Right cardiac atrium (tissue), 5 donors: ENCODE measurements around the gene SLC5A9. TPM values are rescaled to one million over a fixed set of nuclear protein-coding genes. Genes with fewer than 3 reads are reported as not detected.

Experiments used
- ATAC-seq, 2 donors: fragments of 200-7000 bp; cut with Tn5 transposase; one replicate each; pipeline versions ENCODE4 v1.8.0 to v1.9.1; 2020; ENCODE audit warnings: moderate library complexity in 2 of 2, mild to moderate bottlenecking in 1 of 2
- DNase-seq, 3 donors: peaks; one replicate each; pipeline ENCODE4 v3.0.0-alpha.2; 2020
- H3K27ac ChIP-seq: one replicate; pipeline ENCODE4 v1.5.1; 2013; ENCODE audit warnings: mild to moderate bottlenecking, low read length, control low read depth, moderate library complexity
- H3K27me3 ChIP-seq: one replicate; pipeline ENCODE4 v1.6.1; 2013; ENCODE audit not compliant: control insufficient read depth, insufficient read depth
- H3K4me1 ChIP-seq: one replicate; pipeline ENCODE4 v1.6.1; 2013; ENCODE audit warnings: low read length; ENCODE audit not compliant: control insufficient read depth, insufficient read depth
- H3K4me3 ChIP-seq: one replicate; pipeline ENCODE4 v1.5.1; 2013; ENCODE audit warnings: low read length, control low read depth
- H3K9me3 ChIP-seq: one replicate; pipeline ENCODE4 v1.6.1; 2013; ENCODE audit warnings: low read length; ENCODE audit not compliant: control insufficient read depth
- WGBS: extraction: QIAGEN DNeasy Blood & Tissue Kit; methylation state at CpG from one replicate; pipeline ENCODE4 v1.1.7; 2013; 5-methylcytosine and 5-hydroxymethylcytosine counted together
- intact Hi-C, 4 donors: fragments of 100-400 bp; cut with DNase I; formaldehyde crosslinking; loops; one replicate each; pipeline versions ENCODE4 v1.11.0 to v1.14.0; 2022 to 2023
- long read RNA-seq, 4 donors: library from polyadenylated mRNA; unstranded; transcript quantifications; one replicate each; pipeline ENCODE4 v2.0.0, GENCODE V29; 2020 to 2021
- polyA plus RNA-seq: library from polyadenylated mRNA; stranded (reverse); fragments of 200-250 nt; gene quantifications from one replicate; pipeline ENCODE4 v1.2.3, GENCODE V29; 2013
- total RNA-seq, 4 donors: library from RNA; stranded (reverse); fragmentation: NEBNext Ultra II Directional; extraction: Animal tissue kit (Norgen Biotek cat#: 25700); gene quantifications; one replicate each; pipeline ENCODE4 v1.2.1, GENCODE V29; 2021
- donor health status: healthy with polysubstance abuse.
- donor health status: DM: no; HTN: yes; CAD: no.
- donor health status: DM: no; HTN: no; CAD: no.
- donor health status: DM: no; HTN: yes; CAD: no; lungs with severe emphysema.
- donor health status: DM: yes; HTN: yes; CAD: no.

SLC5A9 gene
- total RNA-seq = 1 to 10 TPM in 1 of 4 donors, under 1 TPM in 2, not detected in 1; 0.35 to 1.1 (median 0.43) TPM
- 0.11 TPM for polyA plus RNA-seq
- long read RNA-seq, donor 1, partial matches to known transcripts = 0 of 2 reads
- long read RNA-seq, donor 1, other reads (novel, unspliced or antisense) = 2 of 2 reads
- long read RNA-seq, donor 2 = 0 reads
- long read RNA-seq, donor 3 = 0 reads
- long read RNA-seq, donor 4 = 0 reads

GRCh38 chr1:48222501-48223242 is at the start of gene SLC5A9:
TSS of gene SLC5A9 (plus strand) at chr1:48222716. CDS start at chr1:48222737, 21 bp downstream.
- WGBS = 89% methylated on average over 8 of the region's 8 CpGs
- ATAC-seq = no peak
- intact Hi-C loops = no loop called here

GRCh38 chr1:48175116-48175515 is 47.4 kb upstream of the SLC5A9 start:
- ATAC-seq (no peak), DNase-seq (no peak)
- intact Hi-C loops = no loop called here
- Histone ChIP-seq H3K4me1 (no peaks in the 10 kb centered on the region), H3K27me3 (no peaks in the 10 kb centered on the region), H3K9me3 (no peaks in the 10 kb centered on the region), H3K27ac (no peak overlapping the region), H3K4me3 (no peak overlapping the region)

More at GRCh38 chr1:48222501-48223242, at the start of gene SLC5A9:
- Histone ChIP-seq H3K27ac (no peak within 1 kb of the TSS), H3K4me3 (no peak within 1 kb of the TSS), H3K9me3 (no peaks in the 10 kb centered on the region), H3K27me3 (no peaks in the 10 kb centered on the region), H3K4me1 (peaks cover 2% of the 10 kb centered on the region)
- DNase-seq = no peak

- ATAC-seq (no peak), DNase-seq (no peak)
- H3K9me3 ChIP-seq = no peaks in the 10 kb centered on the region
- no peak overlapping the region for H3K4me3 ChIP-seq
- no peaks in the 10 kb centered on the region for H3K27me3 ChIP-seq
- WGBS = 48% methylated on average over 4 of the region's 4 CpGs
- intact Hi-C loops = no loop called here
- no peak overlapping the region for H3K27ac ChIP-seq
- H3K4me1 ChIP-seq = no peaks in the 10 kb centered on the region
Observed at GRCh38 chr1:48177257-48177656, 45.3 kb upstream of the SLC5A9 start.

- intact Hi-C loops = no loop called here
- WGBS = 91% methylated on average over 5 of the region's 5 CpGs
- DNase-seq = no peak
Observed at GRCh38 chr1:48181669-48182367, 40.7 kb upstream of the SLC5A9 start.

GRCh38 chr1:48182439-48182838 is 40.1 kb upstream of the SLC5A9 start:
- Histone ChIP-seq H3K4me1 (no peaks in the 10 kb centered on the region), H3K27ac (no peak overlapping the region), H3K4me3 (no peak overlapping the region), H3K9me3 (peaks cover 2% of the 10 kb centered on the region), H3K27me3 (no peaks in the 10 kb centered on the region)
- WGBS = 94% methylated on average over 2 of the region's 2 CpGs
- ATAC-seq (no peak), DNase-seq (no peak)
- intact Hi-C loops = no loop called here

More at GRCh38 chr1:48181669-48182367, 40.7 kb upstream of the SLC5A9 start:
- Histone ChIP-seq H3K9me3 (no peaks in the 10 kb centered on the region), H3K27ac (no peak overlapping the region), H3K4me1 (no peaks in the 10 kb centered on the region), H3K27me3 (no peaks in the 10 kb centered on the region), H3K4me3 (no peak overlapping the region)
- ATAC-seq = no peak

GRCh38 chr1:48186306-48186839 is 36.1 kb upstream of the SLC5A9 start:
- Histone ChIP-seq H3K9me3 (peaks cover 2% of the 10 kb centered on the region), H3K27ac (no peak overlapping the region), H3K4me1 (no peaks in the 10 kb centered on the region), H3K4me3 (no peak overlapping the region), H3K27me3 (no peaks in the 10 kb centered on the region)
- DNase-seq = no peak
- no peak for ATAC-seq
- 44% methylated on average over 3 of the region's 3 CpGs for WGBS
- intact Hi-C loops = no loop called here

- intact Hi-C loops = no loop called here
- H3K27me3 ChIP-seq = no peaks in the 10 kb centered on the region
- no peak overlapping the region for H3K4me3 ChIP-seq
- no peaks in the 10 kb centered on the region for H3K4me1 ChIP-seq
- no peak overlapping the region for H3K27ac ChIP-seq
- ATAC-seq (no peak), DNase-seq (no peak)
- H3K9me3 ChIP-seq = peaks cover 2% of the 10 kb centered on the region
Observed at GRCh38 chr1:48187969-48188563, 34.5 kb upstream of the SLC5A9 start.

GRCh38 chr1:48190881-48191280 is 31.6 kb upstream of the SLC5A9 start:
- Histone ChIP-seq H3K4me1 (no peaks in the 10 kb centered on the region), H3K27me3 (no peaks in the 10 kb centered on the region), H3K27ac (no peak overlapping the region), H3K9me3 (peaks cover 2% of the 10 kb centered on the region), H3K4me3 (no peak overlapping the region)
- intact Hi-C loops = no loop called here
- ATAC-seq (no peak), DNase-seq (no peak)
- WGBS = 72% methylated on average over 3 of the region's 3 CpGs

GRCh38 chr1:48194801-48195200 is 27.7 kb upstream of the SLC5A9 start:
- ATAC-seq (no peak), DNase-seq (no peak)
- no peaks in the 10 kb centered on the region for H3K4me1 ChIP-seq
- no peak overlapping the region for H3K27ac ChIP-seq
- intact Hi-C loops = no loop called here
- no peaks in the 10 kb centered on the region for H3K9me3 ChIP-seq
- H3K4me3 ChIP-seq = no peak overlapping the region
- no peaks in the 10 kb centered on the region for H3K27me3 ChIP-seq
- 53% methylated on average over 2 of the region's 2 CpGs for WGBS

- no peak for DNase-seq
- no peak overlapping the region for H3K4me3 ChIP-seq
- H3K27me3 ChIP-seq = no peaks in the 10 kb centered on the region
- H3K4me1 ChIP-seq = no peaks in the 10 kb centered on the region
- H3K9me3 ChIP-seq = no peaks in the 10 kb centered on the region
- H3K27ac ChIP-seq = no peak overlapping the region
- WGBS = 47% methylated on average over 6 of the region's 7 CpGs
- no peak for ATAC-seq
- intact Hi-C loops = no loop called here
Observed at GRCh38 chr1:48196237-48196636, 26.3 kb upstream of the SLC5A9 start.

GRCh38 chr1:48198970-48199369 is 23.5 kb upstream of the SLC5A9 start:
- intact Hi-C loops = no loop called here
- Histone ChIP-seq H3K4me1 (no peaks in the 10 kb centered on the region), H3K9me3 (no peaks in the 10 kb centered on the region), H3K27ac (no peak overlapping the region), H3K27me3 (no peaks in the 10 kb centered on the region), H3K4me3 (no peak overlapping the region)
- ATAC-seq (no peak), DNase-seq (no peak)
- WGBS = 83% methylated on average over 3 of the region's 3 CpGs
